Right ventricle myocardium inferior (tissue), 1 donor: Measurements from ENCODE around the gene PTEN. TPM values are rescaled to one million over a fixed set of nuclear protein-coding genes. Genes with fewer than 3 reads are reported as not detected.
"Not testable (repeated sequence)": the region's sequence is repeated elsewhere in the genome, so short reads cannot be mapped to it uniquely, and the experiment has no call there.

Experiments
- ATAC-seq: fragments of 200-7000 bp; cut with Tn5 transposase; one replicate; pipeline ENCODE4 v1.9.1; 2020; ENCODE audit warnings: mild to moderate bottlenecking, moderate library complexity
- DNase-seq: peaks from one replicate; pipeline ENCODE4 v3.0.0; 2021; ENCODE audit errors: missing footprints
- intact Hi-C: fragments of 100-400 bp; cut with DNase I; formaldehyde crosslinking; loops from one replicate; pipeline ENCODE4 v1.11.0; 2022
- total RNA-seq: library from RNA; stranded (reverse); fragmentation: NEBNext Ultra II Directional; extraction: Animal tissue kit (Norgen Biotek cat#: 25700); gene quantifications from one replicate; pipeline ENCODE4 v1.2.1, GENCODE V29; 2021
- donor health status: DM: no; HTN: yes; CAD: no; lungs with severe emphysema.

The PTEN gene
- total RNA-seq, 1 donor from 2014 or later = 54.6 TPM

DNA sequence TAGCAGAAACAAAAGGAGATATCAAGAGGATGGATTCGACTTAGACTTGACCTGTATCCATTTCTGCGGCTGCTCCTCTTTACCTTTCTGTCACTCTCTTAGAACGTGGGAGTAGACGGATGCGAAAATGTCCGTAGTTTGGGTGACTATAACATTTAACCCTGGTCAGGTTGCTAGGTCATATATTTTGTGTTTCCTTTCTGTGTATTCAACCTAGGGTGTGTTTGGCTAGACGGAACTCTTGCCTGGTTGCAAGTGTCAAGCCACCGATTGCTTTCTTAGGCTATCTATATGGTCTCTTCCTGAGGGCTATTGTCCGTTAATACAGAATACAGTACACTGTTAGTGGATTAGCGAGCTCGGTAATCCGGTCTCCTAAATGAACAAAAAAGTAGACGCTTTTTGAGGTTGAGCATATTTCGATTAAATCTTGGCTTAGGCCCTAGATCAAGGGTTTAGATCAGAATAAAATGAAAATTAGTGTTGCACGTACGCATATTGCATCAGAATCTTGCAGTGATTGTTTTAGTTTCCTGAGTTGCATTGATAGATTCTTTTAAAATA, 1.2 kb downstream of the PTEN start:
- ATAC-seq (no peak), DNase-seq (no peak)
- intact Hi-C loops = loop anchor here (5.0 to 10.0 kb wide), 7 partner anchors 47 to 683 kb away; partner anchors contain the start of gene ATAD1

DNA sequence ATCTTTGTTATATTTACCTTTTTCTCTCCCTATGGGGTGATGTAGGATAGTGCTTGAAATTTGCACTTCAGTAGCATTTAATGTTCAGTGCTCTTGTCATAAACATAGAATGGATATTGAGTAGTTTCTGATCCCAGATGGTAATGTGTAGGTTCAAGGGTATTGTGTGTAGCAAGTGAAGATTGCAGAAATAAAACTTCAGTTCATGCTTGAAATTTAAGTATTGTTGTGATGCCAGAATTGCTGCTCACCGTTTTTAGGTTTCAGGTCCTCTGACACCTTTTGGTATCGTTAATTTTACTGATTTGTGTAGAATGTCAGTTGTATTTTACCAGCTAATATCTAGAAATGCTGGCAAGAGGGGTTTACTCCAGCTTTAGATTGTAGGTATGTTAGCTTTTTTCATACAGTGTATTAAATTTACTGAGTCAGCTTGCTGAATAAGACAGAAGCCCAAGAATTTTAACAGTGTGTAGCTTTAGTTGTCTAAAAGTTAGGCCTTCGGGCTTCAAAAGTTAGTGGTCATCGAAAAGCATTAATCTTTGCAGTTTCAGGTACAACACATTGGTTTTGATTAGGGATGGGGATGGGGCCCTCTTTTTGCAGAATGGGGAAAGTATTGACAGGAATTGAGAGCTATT, 1.9 kb downstream of the PTEN start:
- ATAC-seq (no peak), DNase-seq (no peak)
- intact Hi-C loops = loop anchor here (10.0 kb wide), 1 partner anchor 199 kb away; no protein-coding TSS in a partner anchor

GRCh38 chr10:87866412-87866974, 3.1 kb downstream of the PTEN start:
- DNase-seq = no peak
- no peak for ATAC-seq
- intact Hi-C loops = loop anchor here (10.0 kb wide), 1 partner anchor 198 kb away; no protein-coding TSS in a partner anchor

DNA sequence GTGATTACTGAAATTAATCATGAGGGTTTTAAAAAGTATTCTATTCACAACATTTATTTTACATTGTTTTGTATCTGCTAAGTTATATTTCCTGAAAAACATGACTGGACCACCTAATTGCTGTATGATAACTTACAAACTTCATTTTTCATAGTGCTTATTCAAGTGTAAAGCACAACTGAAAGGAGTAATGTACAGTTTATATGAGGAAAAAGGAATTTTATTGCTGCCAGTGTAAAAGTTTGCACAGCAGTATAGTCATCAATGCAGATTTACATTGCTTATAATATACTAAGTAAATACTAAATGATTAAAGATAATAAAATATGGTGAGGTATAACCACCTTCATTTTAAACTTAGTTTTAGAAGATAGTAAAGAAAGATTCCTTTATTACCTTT, 4.0 kb downstream of the PTEN start:
- ATAC-seq (no peak), DNase-seq (no peak)
- intact Hi-C loops = loop anchor here (10.0 kb wide), 1 partner anchor 197 kb away; no protein-coding TSS in a partner anchor

GRCh38 chr10:87868277-87868676, 4.9 kb downstream of the PTEN start:
- ATAC-seq (no peak), DNase-seq (no peak)
- intact Hi-C loops = loop anchor here (10.0 kb wide), 1 partner anchor 197 kb away; no protein-coding TSS in a partner anchor

GRCh38 chr10:87869139-87869538, 5.7 kb downstream of the PTEN start:
- not testable (repeated sequence) for DNase-seq, ATAC-seq
- intact Hi-C loops = loop anchor here (10.0 kb wide), 1 partner anchor 196 kb away; no protein-coding TSS in a partner anchor

DNA sequence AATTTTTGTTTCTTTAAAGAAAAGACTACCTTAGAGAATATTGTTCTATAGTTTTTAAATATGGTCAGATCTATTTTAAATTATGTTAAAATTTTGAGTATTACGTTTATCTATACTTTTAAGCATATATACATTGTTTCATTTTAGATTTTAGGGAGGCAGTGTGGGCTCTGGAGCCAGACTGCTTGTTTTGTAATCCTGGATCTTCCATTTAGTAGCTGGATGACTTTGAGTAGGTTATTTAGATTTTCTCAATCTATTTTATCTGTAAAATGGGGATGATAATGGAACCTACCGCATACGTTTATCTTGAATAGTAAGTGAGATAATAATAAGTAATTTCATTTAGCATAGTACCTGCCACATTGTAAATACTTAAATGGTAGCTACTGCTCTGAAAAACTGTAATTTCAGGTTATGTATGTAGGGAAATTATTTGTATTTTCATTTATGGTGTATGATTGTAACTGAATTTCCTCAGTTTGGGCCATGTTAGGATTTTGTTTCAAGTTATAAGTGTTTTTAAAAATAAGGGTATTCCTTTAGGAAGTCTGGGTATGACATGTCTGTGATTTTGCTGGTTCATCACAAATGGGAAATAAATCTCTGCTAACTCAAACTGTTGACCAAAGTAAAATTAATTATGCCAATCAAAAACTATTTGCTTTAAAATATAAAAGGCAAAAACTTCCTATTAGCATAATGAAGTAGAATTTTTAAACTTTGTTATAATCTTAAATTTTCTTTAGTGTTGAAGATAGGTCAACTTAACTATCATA, 6.5 kb downstream of the PTEN start:
- intact Hi-C loops = loop anchor here (10.0 kb wide), 1 partner anchor 195 kb away; no protein-coding TSS in a partner anchor
- DNase-seq = no peak
- no peak for ATAC-seq

- DNase-seq (no peak), ATAC-seq (no peak)
- intact Hi-C loops = no loop called here
Observed at GRCh38 chr10:87872828-87873227, 9.4 kb downstream of the PTEN start.

- intact Hi-C loops = no loop called here
- DNase-seq = no peak
- no peak for ATAC-seq
Observed at GRCh38 chr10:87873656-87874055, 10.2 kb downstream of the PTEN start.

- no peak for DNase-seq
- intact Hi-C loops = no loop called here
- no peak for ATAC-seq
Observed at GRCh38 chr10:87875929-87876571, 12.6 kb downstream of the PTEN start.

GRCh38 chr10:87878664-87879459, 15.4 kb downstream of the PTEN start:
- intact Hi-C loops = no loop called here
- ATAC-seq (no peak), DNase-seq (no peak)

DNA sequence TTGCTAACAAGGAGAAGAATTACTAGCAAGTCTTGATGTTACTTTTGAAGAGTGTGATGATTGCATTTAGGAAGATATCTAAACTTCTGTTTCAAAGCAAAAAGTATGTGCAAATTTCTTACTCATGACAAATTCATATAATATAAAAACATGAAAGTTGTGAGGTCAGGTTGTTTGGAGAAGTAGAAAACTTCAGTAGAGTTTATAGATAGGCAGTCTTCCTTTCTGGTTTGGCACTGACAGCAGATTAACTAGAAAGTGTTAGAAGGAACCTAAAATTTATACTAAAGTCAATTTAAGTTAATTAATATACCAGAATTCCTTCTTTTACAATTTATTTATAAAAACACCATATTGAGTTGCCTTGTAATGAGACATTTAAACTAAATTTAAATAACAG, 16.9 kb downstream of the PTEN start:
- intact Hi-C loops = no loop called here
- ATAC-seq (no peak), DNase-seq (no peak)

GRCh38 chr10:87881373-87882059, 18.1 kb downstream of the PTEN start:
- DNase-seq, ATAC-seq, intact Hi-C loops: not testable (repeated sequence)

GRCh38 chr10:87882555-87883294, 19.3 kb downstream of the PTEN start:
- intact Hi-C loops = no loop called here
- ATAC-seq (no peak), DNase-seq (no peak)

- no peak for ATAC-seq
- no peak for DNase-seq
- intact Hi-C loops = no loop called here
Observed at GRCh38 chr10:87886635-87887034, 23.2 kb downstream of the PTEN start.

DNA sequence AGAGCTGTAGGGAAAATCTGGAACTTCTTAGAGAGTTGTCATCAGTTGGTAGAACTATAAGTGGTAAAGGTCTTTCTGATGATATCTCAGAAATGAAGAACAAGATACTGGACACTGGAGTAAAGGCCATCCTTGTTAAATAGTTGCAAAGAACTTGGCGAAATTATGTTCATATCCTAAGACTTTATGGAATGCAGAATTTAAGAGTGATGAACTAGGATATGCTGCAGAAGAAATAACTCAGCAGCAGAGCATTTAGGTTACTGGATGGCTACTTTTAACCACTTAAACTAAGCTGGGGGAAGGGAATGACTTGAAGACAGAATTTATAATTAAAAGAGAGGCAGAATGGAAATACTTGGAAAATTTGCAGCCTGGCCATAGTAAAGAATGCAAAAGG, 23.7 kb downstream of the PTEN start:
- no peak for DNase-seq
- intact Hi-C loops = no loop called here
- no peak for ATAC-seq
